K562 (cell line): ENCODE measurements around the gene CLTB. TPM values are rescaled to one million over a fixed set of nuclear protein-coding genes. Genes with fewer than 3 reads are reported as not detected.

ENCODE experiments used
- CBFB ChIP-seq: sonication (generic); formaldehyde crosslinking; IDR thresholded peaks from 2 replicates; pipeline ENCODE4 v1.4.0; 2020; ENCODE audit warnings: mild to moderate bottlenecking, missing genetic modification reagents
- ELF4 ChIP-seq: fragments of 450-650 bp; formaldehyde crosslinking; IDR thresholded peaks from 2 replicates; pipeline ENCODE4 v1.4.0; 2022; ENCODE audit warnings: missing genetic modification characterization
- ETV1 ChIP-seq: fragments of 450-650 bp; conservative IDR thresholded peaks from 2 replicates; pipeline ENCODE4 v1.6.1; 2016; ENCODE audit warnings: missing genetic modification characterization, control low read depth, low read depth, missing compliant biosample characterization
- FOSL1 ChIP-seq: fragments of 200-800 bp; sonication (Bioruptor generic); conservative IDR thresholded peaks from 2 replicates; pipeline ENCODE4 v1.6.1; 2016; ENCODE audit warnings: missing genetic modification characterization, missing compliant biosample characterization
- JUN ChIP-seq, 2 experiments: sonication (generic) in 1 of 2; formaldehyde crosslinking in 1 of 2; IDR thresholded peaks; 2 replicates each; pipeline versions ENCODE4 v1.6.1 to v1.8.0; 2012 to 2022; ENCODE audit warnings: borderline replicate concordance in 2 of 2, mild to moderate bottlenecking in 2 of 2, improper control_type of control experiment in 1 of 2, low read depth in 1 of 2, low read length in 1 of 2, missing genetic modification reagents in 1 of 2
- MBD2 ChIP-seq: sonication (generic); IDR thresholded peaks from 2 replicates; pipeline ENCODE4 v1.6.1; 2016; ENCODE audit warnings: low read depth, borderline replicate concordance
- NBN ChIP-seq: fragments of 450-650 bp; IDR thresholded peaks from 2 replicates; pipeline ENCODE4 v1.6.1; 2016; ENCODE audit warnings: low read depth, mild to moderate bottlenecking
- RBM34 ChIP-seq: fragments of 200-400 bp; formaldehyde crosslinking; IDR thresholded peaks from 2 replicates; pipeline ENCODE4 v1.6.1; 2018; ENCODE audit warnings: low read length, borderline replicate concordance; ENCODE audit not compliant: insufficient read depth
- TCF7 ChIP-seq: sonication (generic); IDR thresholded peaks from 2 replicates; pipeline ENCODE4 v1.6.1; 2016; ENCODE audit warnings: antibody characterized with exemption, borderline replicate concordance
- ZBTB49 ChIP-seq: sonication (generic); formaldehyde crosslinking; IDR thresholded peaks from 2 replicates; pipeline ENCODE4 v1.8.0; 2022; ENCODE audit warnings: missing genetic modification reagents, mild to moderate bottlenecking, borderline replicate concordance
- ZNF561 ChIP-seq: fragments of 450-650 bp; formaldehyde crosslinking; conservative IDR thresholded peaks from 2 replicates; pipeline ENCODE4 v1.4.0; 2020; ENCODE audit warnings: mild to moderate bottlenecking, moderate library complexity
- ZNF75A ChIP-seq: fragments of 450-650 bp; formaldehyde crosslinking; IDR thresholded peaks from 2 replicates; pipeline ENCODE4 v1.4.0; 2020; ENCODE audit warnings: mild to moderate bottlenecking
- ZNF79 ChIP-seq: fragments of 250-450 bp; sonication (Bioruptor Pico); IDR thresholded peaks from 2 replicates; pipeline ENCODE4 v1.4.0; 2020; ENCODE audit warnings: low read depth, mild to moderate bottlenecking, moderate library complexity
- polyA plus RNA-seq, 8 experiments: library from polyadenylated mRNA; depleted of rRNA in 4 of 8; stranded (reverse) in 5 of 8; unstranded in 3 of 8; fragments of >200 nt; fragmentation: Nextera tagmentation in 2 of 8; fragmentation: Illumina TruSeq in 1 of 8; extraction: Ambion mirVana in 2 of 8; extraction: Trizol in 1 of 8; gene quantifications; 2 replicates each; pipeline versions ENCODE4 v1.2.1 to v1.2.3, GENCODE V29; 2011 to 2014; ENCODE audit warnings: inconsistent platforms in 1 of 8, missing spikeins in 1 of 8
- total RNA-seq, 7 experiments: library from RNA; depleted of rRNA in 6 of 7; stranded (reverse); fragments of >200 nt in 6 of 7; fragmentation: Illumina TruSeq in 2 of 7; extraction: Trizol in 2 of 7; gene quantifications; 2 replicates each; pipeline versions ENCODE4 v1.2.1 to v1.2.3, GENCODE V29; 2011 to 2021; ENCODE audit warnings: low replicate concordance in 1 of 7
- TF ChIP-seq, protein P1 (sequence below): fragments of 450-650 bp; IDR thresholded peaks from 2 replicates; pipeline ENCODE4 v1.6.1; 2014; ENCODE audit warnings: low read depth, mild to moderate bottlenecking, moderate library complexity, borderline replicate concordance
- TF ChIP-seq, protein P2 (sequence below): fragments of 450-650 bp; IDR thresholded peaks from 2 replicates; pipeline ENCODE4 v1.6.1; 2017; ENCODE audit warnings: antibody characterized with exemption, mild to moderate bottlenecking
- TF ChIP-seq, protein P3 (sequence below): fragments of 450-650 bp; formaldehyde crosslinking; conservative IDR thresholded peaks from 2 replicates; pipeline ENCODE4 v1.4.0; 2022; ENCODE audit warnings: mild to moderate bottlenecking, missing genetic modification characterization

CLTB gene
- total and polyA plus RNA-seq, 9 of the 15 experiments (the other 6 are each of a cell fraction or from before 2014, with no cell fraction given), result 1.8 to 117 (median 39.0) TPM

GRCh38 chr5:176361437-176362232, 54.7 kb downstream of the CLTB start, which contains the start of gene KIAA1191 (continued):
- TF ChIP-seq ETV1 (peak; percentile 25; the same call in 1 of the 2 replicates), MBD2 (peak; percentile 66; the same call in 1 of the 2 replicates), FOSL1 (tag) (0 out of 2 replicates have a peak, but pooled peaks have one; percentile 9), TCF7 (no peak), ZNF75A (no peak), ZNF561 (no peak), ZBTB49 (CRISPR knock-in tag) (no peak), RBM34 (no peak), ZNF79 (CRISPR knock-in tag) (no peak), NBN (peak; percentile 51; the same call in 1 of the 2 replicates), ELF4 (CRISPR knock-in tag) (0 out of 2 replicates have a peak, but pooled peaks have one; percentile 21), JUN (IDR thresholded peaks at IDR 0.05; ENCODE audit: borderline replicate concordance, low read depth, low read length) (no peak), JUN (CRISPR knock-in tag; IDR thresholded peaks at IDR 0.05; ENCODE audit: borderline replicate concordance) (no peak), CBFB (peak; percentile 78; the same call in 1 of the 2 replicates)
- TF ChIP-seq, protein P1, sequence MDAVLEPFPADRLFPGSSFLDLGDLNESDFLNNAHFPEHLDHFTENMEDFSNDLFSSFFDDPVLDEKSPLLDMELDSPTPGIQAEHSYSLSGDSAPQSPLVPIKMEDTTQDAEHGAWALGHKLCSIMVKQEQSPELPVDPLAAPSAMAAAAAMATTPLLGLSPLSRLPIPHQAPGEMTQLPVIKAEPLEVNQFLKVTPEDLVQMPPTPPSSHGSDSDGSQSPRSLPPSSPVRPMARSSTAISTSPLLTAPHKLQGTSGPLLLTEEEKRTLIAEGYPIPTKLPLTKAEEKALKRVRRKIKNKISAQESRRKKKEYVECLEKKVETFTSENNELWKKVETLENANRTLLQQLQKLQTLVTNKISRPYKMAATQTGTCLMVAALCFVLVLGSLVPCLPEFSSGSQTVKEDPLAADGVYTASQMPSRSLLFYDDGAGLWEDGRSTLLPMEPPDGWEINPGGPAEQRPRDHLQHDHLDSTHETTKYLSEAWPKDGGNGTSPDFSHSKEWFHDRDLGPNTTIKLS, result peak; percentile 93
- TF ChIP-seq, protein P2, sequence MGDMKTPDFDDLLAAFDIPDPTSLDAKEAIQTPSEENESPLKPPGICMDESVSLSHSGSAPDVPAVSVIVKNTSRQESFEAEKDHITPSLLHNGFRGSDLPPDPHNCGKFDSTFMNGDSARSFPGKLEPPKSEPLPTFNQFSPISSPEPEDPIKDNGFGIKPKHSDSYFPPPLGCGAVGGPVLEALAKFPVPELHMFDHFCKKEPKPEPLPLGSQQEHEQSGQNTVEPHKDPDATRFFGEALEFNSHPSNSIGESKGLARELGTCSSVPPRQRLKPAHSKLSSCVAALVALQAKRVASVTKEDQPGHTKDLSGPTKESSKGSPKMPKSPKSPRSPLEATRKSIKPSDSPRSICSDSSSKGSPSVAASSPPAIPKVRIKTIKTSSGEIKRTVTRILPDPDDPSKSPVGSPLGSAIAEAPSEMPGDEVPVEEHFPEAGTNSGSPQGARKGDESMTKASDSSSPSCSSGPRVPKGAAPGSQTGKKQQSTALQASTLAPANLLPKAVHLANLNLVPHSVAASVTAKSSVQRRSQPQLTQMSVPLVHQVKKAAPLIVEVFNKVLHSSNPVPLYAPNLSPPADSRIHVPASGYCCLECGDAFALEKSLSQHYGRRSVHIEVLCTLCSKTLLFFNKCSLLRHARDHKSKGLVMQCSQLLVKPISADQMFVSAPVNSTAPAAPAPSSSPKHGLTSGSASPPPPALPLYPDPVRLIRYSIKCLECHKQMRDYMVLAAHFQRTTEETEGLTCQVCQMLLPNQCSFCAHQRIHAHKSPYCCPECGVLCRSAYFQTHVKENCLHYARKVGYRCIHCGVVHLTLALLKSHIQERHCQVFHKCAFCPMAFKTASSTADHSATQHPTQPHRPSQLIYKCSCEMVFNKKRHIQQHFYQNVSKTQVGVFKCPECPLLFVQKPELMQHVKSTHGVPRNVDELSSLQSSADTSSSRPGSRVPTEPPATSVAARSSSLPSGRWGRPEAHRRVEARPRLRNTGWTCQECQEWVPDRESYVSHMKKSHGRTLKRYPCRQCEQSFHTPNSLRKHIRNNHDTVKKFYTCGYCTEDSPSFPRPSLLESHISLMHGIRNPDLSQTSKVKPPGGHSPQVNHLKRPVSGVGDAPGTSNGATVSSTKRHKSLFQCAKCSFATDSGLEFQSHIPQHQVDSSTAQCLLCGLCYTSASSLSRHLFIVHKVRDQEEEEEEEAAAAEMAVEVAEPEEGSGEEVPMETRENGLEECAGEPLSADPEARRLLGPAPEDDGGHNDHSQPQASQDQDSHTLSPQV, result no peak
- TF ChIP-seq, protein P3, sequence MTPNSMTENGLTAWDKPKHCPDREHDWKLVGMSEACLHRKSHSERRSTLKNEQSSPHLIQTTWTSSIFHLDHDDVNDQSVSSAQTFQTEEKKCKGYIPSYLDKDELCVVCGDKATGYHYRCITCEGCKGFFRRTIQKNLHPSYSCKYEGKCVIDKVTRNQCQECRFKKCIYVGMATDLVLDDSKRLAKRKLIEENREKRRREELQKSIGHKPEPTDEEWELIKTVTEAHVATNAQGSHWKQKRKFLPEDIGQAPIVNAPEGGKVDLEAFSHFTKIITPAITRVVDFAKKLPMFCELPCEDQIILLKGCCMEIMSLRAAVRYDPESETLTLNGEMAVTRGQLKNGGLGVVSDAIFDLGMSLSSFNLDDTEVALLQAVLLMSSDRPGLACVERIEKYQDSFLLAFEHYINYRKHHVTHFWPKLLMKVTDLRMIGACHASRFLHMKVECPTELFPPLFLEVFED (CRISPR knock-in tag), result peak; percentile 60; the same call in 1 of the 2 replicates
